Activated B cell treated with CpG ODN at 0.5 μM for 24 hours (primary cell): ENCODE measurements around the gene PGGHG. TPM values are rescaled to one million over a fixed set of nuclear protein-coding genes. Genes with fewer than 3 reads are reported as not detected.

Source experiments
- ATAC-seq: fragments of 200-7000 bp; cut with Tn5 transposase; one replicate; pipeline ENCODE4 v1.10.0; 2021; ENCODE audit warnings: low read depth, mild to moderate bottlenecking, moderate library complexity
- CTCF ChIA-PET: fragments of 350-600 bp; sonication (Branson Sonifier 250); formaldehyde crosslinking; loops from one replicate; lab custom pipeline; 2021; ENCODE audit warnings: antibody characterized with exemption; lab: Charles Lee
- POLR2A ChIA-PET: fragments of 350-600 bp; sonication (Branson Sonifier 250); formaldehyde crosslinking; loops from one replicate; lab custom pipeline; 2021; ENCODE audit warnings: antibody characterized with exemption; lab: Charles Lee
- DNase-seq: peaks from one replicate; pipeline ENCODE4 v3.0.0; 2022
- H3K27ac Mint-ChIP-seq: one replicate; pipeline ENCODE4 v1.8.0; 2020; ENCODE audit warnings: mixed read lengths
- H3K27me3 Mint-ChIP-seq: one replicate; pipeline ENCODE4 v1.8.0; 2021; ENCODE audit warnings: mixed read lengths
- H3K36me3 Mint-ChIP-seq: one replicate; pipeline ENCODE4 v1.8.0; 2021; ENCODE audit warnings: low read depth, mixed read lengths
- H3K4me1 Mint-ChIP-seq: one replicate; pipeline ENCODE4 v1.8.0; 2021; ENCODE audit warnings: mixed read lengths
- H3K4me3 Mint-ChIP-seq: one replicate; pipeline ENCODE4 v1.8.0; 2020; ENCODE audit warnings: mild to moderate bottlenecking, mixed read lengths
- H3K9me3 Mint-ChIP-seq: one replicate; pipeline ENCODE4 v1.8.0; 2020; ENCODE audit warnings: mixed read lengths
- intact Hi-C: fragments of 100-400 bp; cut with micrococcal nuclease; formaldehyde crosslinking; loops from one replicate; pipeline ENCODE4 v1.15.1; 2024
- total RNA-seq: library from RNA; stranded (reverse); gene quantifications from 2 replicates; pipeline ENCODE4 v1.2.3, GENCODE V29; 2022
- TF ChIP-seq, protein P1 (sequence below): fragments of 200-600 bp; IDR thresholded peaks from one replicate; pipeline ENCODE4 v1.8.0; 2022; ENCODE audit warnings: antibody characterized with exemption, mild to moderate bottlenecking

Gene PGGHG
- total RNA-seq, 1 donor from 2014 or later, result 74.1 TPM

DNA sequence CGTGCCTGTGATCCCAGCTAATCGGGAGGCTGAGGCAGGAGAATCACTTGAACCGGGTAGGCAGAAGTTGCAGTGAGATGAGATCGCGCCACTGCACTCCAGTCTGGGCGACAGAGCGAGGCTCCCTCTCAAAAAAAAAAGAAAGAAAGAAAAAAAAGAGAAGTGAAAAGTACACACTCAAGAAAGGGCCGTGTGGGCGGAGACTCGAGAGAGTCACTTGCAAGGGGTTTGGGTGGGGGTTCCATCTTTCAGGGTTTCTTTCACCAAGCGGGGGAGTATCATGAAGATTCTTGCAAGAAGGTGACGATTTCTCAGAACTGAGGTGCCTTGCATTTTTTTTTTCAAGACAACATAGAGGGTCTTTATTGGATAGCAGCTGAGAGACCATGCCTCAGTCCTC lies 14.4 kb downstream of the PGGHG start:
- ATAC-seq (peak; percentile 60), DNase-seq (no peak)
- peak overlapping the region; percentile 21 for H3K4me3 Mint-ChIP-seq

DNA sequence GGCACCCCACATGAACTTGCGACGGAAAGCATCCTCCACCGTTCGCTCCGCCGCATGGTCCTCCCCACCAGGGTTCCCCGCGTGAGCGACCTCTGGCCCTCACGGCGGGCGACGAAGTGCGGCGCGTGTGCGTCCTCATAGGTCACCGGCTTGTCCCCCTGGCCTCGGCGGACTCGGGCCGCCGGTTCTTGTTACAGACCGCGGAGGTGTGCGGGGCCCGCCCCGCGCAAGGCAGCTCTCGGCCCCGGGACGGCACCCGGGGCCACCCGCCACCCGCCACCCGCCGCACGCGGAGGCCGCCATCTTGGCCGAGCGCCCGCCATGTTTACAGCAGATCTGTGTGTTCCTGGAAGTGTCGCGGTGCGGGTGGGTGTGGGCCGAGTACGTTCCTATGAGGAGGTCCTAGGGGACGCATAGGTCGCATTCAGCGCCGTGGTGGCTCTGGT lies 15.2 kb downstream of the PGGHG start:
- Mint-ChIP-seq H3K4me3 (no peak overlapping the region), H3K4me1 (peaks cover 45% of the 10 kb centered on the region), H3K27ac (no peak overlapping the region), H3K36me3 (peaks cover 3% of the 10 kb centered on the region), H3K9me3 (no peaks in the 10 kb centered on the region), H3K27me3 (no peaks in the 10 kb centered on the region)
- DNase-seq (no peak), ATAC-seq (no peak)
- TF ChIP-seq, protein P1, sequence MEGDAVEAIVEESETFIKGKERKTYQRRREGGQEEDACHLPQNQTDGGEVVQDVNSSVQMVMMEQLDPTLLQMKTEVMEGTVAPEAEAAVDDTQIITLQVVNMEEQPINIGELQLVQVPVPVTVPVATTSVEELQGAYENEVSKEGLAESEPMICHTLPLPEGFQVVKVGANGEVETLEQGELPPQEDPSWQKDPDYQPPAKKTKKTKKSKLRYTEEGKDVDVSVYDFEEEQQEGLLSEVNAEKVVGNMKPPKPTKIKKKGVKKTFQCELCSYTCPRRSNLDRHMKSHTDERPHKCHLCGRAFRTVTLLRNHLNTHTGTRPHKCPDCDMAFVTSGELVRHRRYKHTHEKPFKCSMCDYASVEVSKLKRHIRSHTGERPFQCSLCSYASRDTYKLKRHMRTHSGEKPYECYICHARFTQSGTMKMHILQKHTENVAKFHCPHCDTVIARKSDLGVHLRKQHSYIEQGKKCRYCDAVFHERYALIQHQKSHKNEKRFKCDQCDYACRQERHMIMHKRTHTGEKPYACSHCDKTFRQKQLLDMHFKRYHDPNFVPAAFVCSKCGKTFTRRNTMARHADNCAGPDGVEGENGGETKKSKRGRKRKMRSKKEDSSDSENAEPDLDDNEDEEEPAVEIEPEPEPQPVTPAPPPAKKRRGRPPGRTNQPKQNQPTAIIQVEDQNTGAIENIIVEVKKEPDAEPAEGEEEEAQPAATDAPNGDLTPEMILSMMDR, result no peak
- intact Hi-C loops, result no loop called here
- ChIA-PET POLR2A (interaction anchor here (0.8 to 4.2 kb wide), 6 partner anchors 23 to 53 kb away, joined by 3 to 31 read pairs (median 7); no protein-coding TSS in a partner anchor), CTCF (interaction anchor here (0.8 to 3.2 kb wide), 3 partner anchors 28 to 66 kb away, joined by 3 to 25 read pairs (median 5); no protein-coding TSS in a partner anchor)

More for the DNA sequence above, 14.4 kb downstream of the PGGHG start:
- POLR2A ChIA-PET, result interaction anchor here (0.7 to 4.2 kb wide), 4 partner anchors 24 to 69 kb away, joined by 4 to 31 read pairs (median 7); no protein-coding TSS in a partner anchor
- H3K27ac Mint-ChIP-seq, result peak overlapping the region; percentile 46
- H3K9me3 Mint-ChIP-seq, result no peaks in the 10 kb centered on the region
- H3K27me3 Mint-ChIP-seq, result no peaks in the 10 kb centered on the region
- peaks cover 40% of the 10 kb centered on the region for H3K4me1 Mint-ChIP-seq
- CTCF ChIA-PET, result no interaction called here
- peaks cover 3% of the 10 kb centered on the region for H3K36me3 Mint-ChIP-seq
- intact Hi-C loops, result loop anchor here (2.0 kb wide), 1 partner anchor 15 kb away; the partner anchor contains the start of gene PGGHG
- TF ChIP-seq, protein P1, result no peak

DNA sequence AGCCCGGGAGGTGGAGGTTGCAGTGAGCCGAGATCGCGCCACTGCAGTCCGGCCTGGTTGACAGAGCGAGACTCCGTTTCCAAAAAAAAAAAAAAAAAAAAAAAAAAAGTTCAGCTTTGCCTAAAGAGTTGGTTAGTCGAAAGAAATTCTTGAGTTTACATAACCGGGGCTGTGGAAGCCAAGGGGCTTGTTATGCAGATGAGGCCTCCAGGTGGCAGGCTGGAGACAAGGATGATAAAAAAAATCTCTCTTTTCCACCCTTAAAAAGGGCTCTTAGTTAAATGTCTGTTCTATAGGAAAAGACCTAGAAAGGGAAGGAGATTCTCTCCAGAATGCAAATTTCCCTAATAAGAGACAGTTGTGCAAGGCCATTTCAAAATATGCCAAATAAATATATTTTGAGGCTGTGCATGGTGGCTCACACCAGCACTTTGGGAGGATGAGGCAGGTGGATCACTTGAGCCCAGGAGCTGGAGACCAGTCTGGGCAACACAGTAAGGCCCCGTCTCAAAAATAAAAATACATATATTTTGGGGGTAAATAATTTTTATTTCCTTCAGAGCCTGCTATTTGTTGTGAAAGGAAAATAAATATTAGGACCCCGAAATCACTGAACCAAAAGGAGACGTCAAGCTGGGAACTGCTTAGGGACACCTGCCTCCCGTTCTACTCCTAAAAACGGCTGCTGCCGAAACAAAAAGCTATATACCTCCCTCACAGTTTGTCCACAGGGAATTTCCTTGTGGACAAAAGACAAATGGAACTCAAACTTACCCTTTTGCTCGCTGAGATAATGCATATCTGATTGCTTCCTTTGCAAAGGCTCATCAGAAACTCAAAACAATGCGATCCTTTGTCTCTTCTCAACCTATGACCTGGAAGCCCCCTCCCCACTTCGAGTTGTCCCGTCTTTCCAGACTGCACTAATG lies 16.3 kb downstream of the PGGHG start:
- no peak for DNase-seq
- H3K9me3 Mint-ChIP-seq, result no peaks in the 10 kb centered on the region
- H3K4me3 Mint-ChIP-seq, result no peak overlapping the region
- POLR2A ChIA-PET, result interaction anchor here (0.6 to 4.2 kb wide), 12 partner anchors 11 to 506 kb away, joined by 3 to 31 read pairs (median 3); no protein-coding TSS in a partner anchor
- CTCF ChIA-PET, result interaction anchor here (0.7 to 3.2 kb wide), 11 partner anchors 12 to 91 kb away, joined by 3 to 27 read pairs (median 4); no protein-coding TSS in a partner anchor
- peak; percentile 28 for ATAC-seq
- peaks cover 55% of the 10 kb centered on the region for H3K4me1 Mint-ChIP-seq
- intact Hi-C loops, result loop anchor here (1.0 to 5.0 kb wide), 3 partner anchors 51 to 212 kb away; partner anchors contain the start of gene PTDSS2
- H3K36me3 Mint-ChIP-seq, result peaks cover 3% of the 10 kb centered on the region
- H3K27me3 Mint-ChIP-seq, result no peaks in the 10 kb centered on the region
- TF ChIP-seq, protein P1, result no peak
- H3K27ac Mint-ChIP-seq, result peak overlapping the region; percentile 35

DNA sequence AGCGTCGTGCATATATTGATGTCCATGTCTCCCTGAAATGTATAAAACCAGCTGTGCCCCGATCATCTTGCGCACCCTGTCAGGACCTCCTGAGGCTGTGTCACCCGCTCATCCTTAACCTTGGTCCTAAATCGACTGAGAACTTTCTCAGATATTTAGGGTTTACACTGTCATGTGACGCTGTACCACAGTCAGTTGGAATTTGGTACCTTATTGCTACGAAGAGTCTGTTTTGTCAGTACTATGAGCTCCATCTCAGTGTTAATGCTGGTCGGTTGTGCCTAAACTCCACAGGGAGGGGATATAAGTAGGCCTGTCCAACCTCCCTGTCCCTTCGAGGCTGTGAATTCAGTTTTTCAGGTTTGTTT lies 16.9 kb downstream of the PGGHG start:
- Mint-ChIP-seq H3K27ac (peak overlapping the region; percentile 26), H3K27me3 (no peaks in the 10 kb centered on the region), H3K4me3 (no peak overlapping the region), H3K36me3 (peaks cover 3% of the 10 kb centered on the region), H3K4me1 (peaks cover 52% of the 10 kb centered on the region), H3K9me3 (no peaks in the 10 kb centered on the region)
- ATAC-seq (no peak), DNase-seq (no peak)
- TF ChIP-seq, protein P1, result no peak
- ChIA-PET CTCF (interaction anchor here (0.8 to 3.2 kb wide), 9 partner anchors 11 to 91 kb away, joined by 3 to 27 read pairs (median 5); no protein-coding TSS in a partner anchor), POLR2A (interaction anchor here (0.6 to 4.2 kb wide), 7 partner anchors 12 to 505 kb away, joined by 3 to 31 read pairs (median 4); no protein-coding TSS in a partner anchor)
- intact Hi-C loops, result loop anchor here (1.0 to 5.0 kb wide), 3 partner anchors 50 to 211 kb away; partner anchors contain the start of gene PTDSS2
